BLaER1 treated with 17β-estradiol and CSF1 and Interleukin-3, amounts not matched to agents 10 nM and 100 nM (cell line): ENCODE measurements around the gene TLX3.
"Not testable (repeated sequence)": the region's sequence is repeated elsewhere in the genome, so short reads cannot be mapped to it uniquely, and the experiment has no call there.

Source experiments
- H3K27ac ChIP-seq, 11 experiments: shearing (Covaris generic); formaldehyde crosslinking; 2 replicates each; pipeline ENCODE4 v1.8.1; 2022
- H3K27me3 ChIP-seq, 11 experiments: shearing (Covaris generic); formaldehyde crosslinking; 2 replicates each; pipeline ENCODE4 v1.8.1; 2022
- H3K36me3 ChIP-seq, 11 experiments: shearing (Covaris generic); formaldehyde crosslinking; 2 replicates each; pipeline ENCODE4 v1.8.1; 2022
- H3K4me1 ChIP-seq, 10 experiments: shearing (Covaris generic); formaldehyde crosslinking; 2 replicates each; pipeline ENCODE4 v1.8.1; 2022
- H3K4me2 ChIP-seq, 11 experiments: shearing (Covaris generic); formaldehyde crosslinking; 2 replicates each; pipeline ENCODE4 v1.8.1; 2022
- H3K4me3 ChIP-seq, 10 experiments: shearing (Covaris generic); formaldehyde crosslinking; 2 replicates each; pipeline ENCODE4 v1.8.1; 2022
- H3K9ac ChIP-seq, 11 experiments: shearing (Covaris generic); formaldehyde crosslinking; 2 replicates each; pipeline ENCODE4 v1.8.1; 2022
- H3K9me3 ChIP-seq, 11 experiments: shearing (Covaris generic); formaldehyde crosslinking; replicated peaks in 1 of 11; 2 replicates each; pipeline ENCODE4 v1.8.1; 2022
- H4K20me1 ChIP-seq, 11 experiments: shearing (Covaris generic); formaldehyde crosslinking; 2 replicates each; pipeline ENCODE4 v1.8.1; 2022
- Cebpa-rat ChIP-seq, 11 experiments: shearing (Covaris generic); IDR thresholded peaks; 2 replicates each; pipeline ENCODE4 v1.8.1; 2022

TLX3 gene

GRCh38 chr5:171272996-171273970 lies 35.8 kb upstream of the TLX3 start:
- Histone ChIP-seq H3K9me3 (peaks cover 0 to 4% (median 0%) of the 10 kb centered on the region in 11 experiments; a peak in 2 of 22 replicates), H3K27me3 (no peaks in the 10 kb centered on the region), H3K9ac (no peak overlapping the region)

DNA sequence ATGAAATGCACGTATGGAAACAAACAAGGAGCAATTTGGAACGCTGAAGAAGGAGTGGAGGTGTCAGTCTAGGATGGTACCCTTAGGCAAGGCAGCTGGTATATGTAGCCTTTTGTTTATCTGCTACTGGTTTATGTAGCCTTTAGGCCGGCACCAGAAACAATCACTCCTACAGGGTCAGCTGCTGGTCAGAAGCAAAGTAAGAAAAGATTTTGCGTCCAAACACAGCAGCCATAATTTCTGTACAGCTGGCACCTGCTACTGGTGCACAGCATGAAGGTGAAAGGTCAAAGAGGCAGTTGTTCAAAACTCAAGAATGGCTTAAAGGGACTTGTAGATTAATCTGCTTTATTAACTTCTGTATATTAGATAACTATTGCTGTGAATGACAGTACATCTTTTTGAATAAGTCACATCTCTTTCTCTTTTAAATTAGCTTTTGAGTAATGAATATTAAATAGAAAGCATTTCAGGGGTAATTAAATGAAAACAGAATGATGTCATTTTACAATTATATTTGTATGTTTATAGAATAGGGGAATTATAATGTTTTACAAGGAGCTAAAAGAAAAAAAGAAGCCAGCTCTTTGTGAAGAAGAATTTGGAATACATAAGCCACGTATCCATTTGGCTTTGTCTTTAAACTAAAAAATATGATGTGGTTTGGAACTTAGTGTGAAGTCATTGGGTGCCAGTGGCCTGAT lies 33.1 kb upstream of the TLX3 start:
- H3K4me1 ChIP-seq = 0 out of 20 replicates have a peak, but pooled peaks cover 0 to 5% (median 0%) of the 10 kb centered on the region in 10 experiments
- peaks cover 0 to 4% (median 0%) of the 10 kb centered on the region in 11 experiments; a peak in 2 of 22 replicates for H3K9me3 ChIP-seq
- no peak for TF ChIP-seq Cebpa-rat (IDR thresholded peaks at IDR 0.05)
- no peaks in the 10 kb centered on the region for H4K20me1 ChIP-seq
- no peak overlapping the region for H3K27ac ChIP-seq
- H3K4me2 ChIP-seq = no peak overlapping the region
- no peaks in the 10 kb centered on the region for H3K36me3 ChIP-seq
- no peak overlapping the region for H3K4me3 ChIP-seq
- no peak overlapping the region for H3K9ac ChIP-seq
- H3K27me3 ChIP-seq = no peaks in the 10 kb centered on the region

More at GRCh38 chr5:171272996-171273970, 35.8 kb upstream of the TLX3 start:
- Histone ChIP-seq H3K4me3 (no peak overlapping the region), H3K36me3 (no peaks in the 10 kb centered on the region), H4K20me1 (no peaks in the 10 kb centered on the region), H3K27ac (no peak overlapping the region), H3K4me2 (no peak overlapping the region), H3K4me1 (0 out of 20 replicates have a peak, but pooled peaks cover 0 to 5% (median 0%) of the 10 kb centered on the region in 10 experiments)
- TF ChIP-seq Cebpa-rat (IDR thresholded peaks at IDR 0.05) = no peak

DNA sequence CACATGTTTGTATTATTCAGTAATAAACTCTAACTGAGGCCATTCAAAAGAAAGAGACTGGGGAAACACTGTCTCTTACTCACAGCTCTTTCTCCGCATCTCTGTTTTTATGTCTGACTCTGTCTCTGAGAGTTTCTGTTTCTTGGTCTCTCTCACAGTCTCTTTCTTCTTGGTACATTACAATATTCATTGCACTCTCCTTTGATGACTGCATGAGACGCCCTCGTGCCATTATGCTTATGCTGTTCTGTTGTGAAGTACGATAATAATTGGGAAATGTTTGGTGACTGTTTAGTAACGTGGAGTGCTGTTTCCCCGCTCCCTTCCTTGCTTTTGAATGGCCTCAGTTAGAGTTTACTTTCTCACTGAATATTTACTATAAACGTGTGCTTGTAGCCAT lies 25.3 kb upstream of the TLX3 start:
- H3K4me1 ChIP-seq = no peaks in the 10 kb centered on the region
- no peak overlapping the region for H3K4me3 ChIP-seq
- H3K27me3 ChIP-seq = no peaks in the 10 kb centered on the region
- H3K27ac ChIP-seq = no peak overlapping the region
- H3K36me3 ChIP-seq = no peaks in the 10 kb centered on the region
- H3K9me3 ChIP-seq = no peaks in the 10 kb centered on the region
- H4K20me1 ChIP-seq = no peaks in the 10 kb centered on the region; a peak in 1 of 22 replicates
- H3K9ac ChIP-seq = no peak overlapping the region
- TF ChIP-seq Cebpa-rat (IDR thresholded peaks at IDR 0.05) = no peak
- H3K4me2 ChIP-seq = no peak overlapping the region

DNA sequence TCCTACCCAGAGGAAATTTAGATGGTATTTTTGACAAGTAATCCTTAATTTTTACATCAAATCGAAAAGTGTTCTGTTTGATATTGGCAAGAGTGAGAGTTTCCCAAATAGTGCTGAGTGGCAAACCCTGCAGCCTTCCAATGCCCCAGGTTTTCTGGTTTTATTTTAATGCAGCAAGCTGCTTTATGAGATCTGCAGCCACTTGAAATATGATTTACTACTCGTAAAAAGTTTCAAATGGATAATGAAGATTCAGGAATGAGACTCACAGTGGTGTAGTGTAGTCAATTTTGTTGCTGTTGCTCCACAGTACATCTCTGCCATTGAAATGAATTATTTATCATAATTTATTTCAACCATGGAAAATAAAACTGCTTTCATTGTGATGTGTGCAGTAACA lies 23.6 kb upstream of the TLX3 start:
- Histone ChIP-seq H3K27ac (no peak overlapping the region), H3K27me3 (no peaks in the 10 kb centered on the region), H3K4me3 (no peak overlapping the region), H3K36me3 (no peaks in the 10 kb centered on the region), H3K9me3 (no peaks in the 10 kb centered on the region), H3K4me1 (no peaks in the 10 kb centered on the region), H4K20me1 (no peaks in the 10 kb centered on the region; a peak in 1 of 22 replicates), H3K4me2 (no peak overlapping the region), H3K9ac (no peak overlapping the region)
- TF ChIP-seq Cebpa-rat (IDR thresholded peaks at IDR 0.05) = no peak

DNA sequence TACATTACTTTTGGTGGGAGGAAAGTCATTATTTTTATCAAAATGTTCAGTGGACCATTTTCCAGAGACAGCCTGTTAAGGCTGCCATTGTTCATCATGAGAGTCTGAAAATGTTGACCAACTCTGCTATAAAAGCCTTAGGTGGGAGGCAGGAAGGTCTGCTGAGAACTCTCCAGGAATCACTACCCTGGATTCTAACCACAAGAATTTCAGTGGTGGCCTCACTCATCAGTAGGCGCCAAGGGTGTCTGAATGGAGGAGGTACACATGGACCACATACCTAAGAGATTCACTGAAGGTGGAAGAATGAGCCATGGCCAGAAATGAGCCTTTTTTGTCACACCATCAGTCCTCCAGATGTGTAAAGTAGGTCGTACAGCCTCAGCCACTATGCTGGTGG lies 21.0 kb upstream of the TLX3 start:
- TF ChIP-seq Cebpa-rat (IDR thresholded peaks at IDR 0.05) = no peak
- H3K4me3 ChIP-seq = no peak overlapping the region

GRCh38 chr5:171291371-171291770 lies 17.7 kb upstream of the TLX3 start:
- Histone ChIP-seq H3K4me2 (no peak overlapping the region), H3K27ac (no peak overlapping the region), H3K27me3 (no peaks in the 10 kb centered on the region), H3K4me3 (no peak overlapping the region), H3K4me1 (no peaks in the 10 kb centered on the region), H3K9ac (no peak overlapping the region), H4K20me1 (no peaks in the 10 kb centered on the region), H3K9me3 (no peaks in the 10 kb centered on the region), H3K36me3 (no peaks in the 10 kb centered on the region)
- no peak for TF ChIP-seq Cebpa-rat (IDR thresholded peaks at IDR 0.05)

More for the DNA sequence above, 21.0 kb upstream of the TLX3 start:
- no peaks in the 10 kb centered on the region for H3K9me3 ChIP-seq
- no peak overlapping the region for H3K4me2 ChIP-seq
- no peaks in the 10 kb centered on the region for H3K27me3 ChIP-seq
- H4K20me1 ChIP-seq = no peaks in the 10 kb centered on the region; a peak in 1 of 22 replicates
- no peak overlapping the region for H3K27ac ChIP-seq
- no peaks in the 10 kb centered on the region for H3K4me1 ChIP-seq
- H3K36me3 ChIP-seq = no peaks in the 10 kb centered on the region
- no peak overlapping the region for H3K9ac ChIP-seq

DNA sequence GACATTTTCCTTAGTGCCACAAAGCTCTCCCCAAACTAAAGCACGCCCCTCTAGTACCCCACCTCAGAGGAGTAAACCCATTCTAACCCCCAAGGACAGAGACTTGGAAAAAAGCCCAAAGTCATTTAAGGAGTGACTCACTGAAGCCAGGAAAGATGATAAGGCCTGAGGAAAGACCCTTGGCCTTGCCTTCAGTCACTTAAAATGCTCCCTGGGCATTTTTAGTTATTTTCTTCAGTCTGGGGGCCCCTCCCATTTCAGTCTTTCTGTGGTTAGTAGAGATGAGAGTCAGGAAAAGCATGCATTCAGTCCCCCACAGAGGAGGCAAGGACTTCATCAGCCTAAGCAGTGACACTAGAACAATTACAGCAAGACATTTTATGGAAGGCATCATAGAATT lies 13.7 kb upstream of the TLX3 start:
- H3K27ac ChIP-seq = no peak overlapping the region
- no peaks in the 10 kb centered on the region for H3K27me3 ChIP-seq
- H4K20me1 ChIP-seq = no peaks in the 10 kb centered on the region
- no peak overlapping the region for H3K9ac ChIP-seq
- no peak overlapping the region for H3K4me2 ChIP-seq
- no peaks in the 10 kb centered on the region for H3K9me3 ChIP-seq
- no peaks in the 10 kb centered on the region for H3K4me1 ChIP-seq
- H3K4me3 ChIP-seq = no peak overlapping the region
- H3K36me3 ChIP-seq = no peaks in the 10 kb centered on the region
- no peak for TF ChIP-seq Cebpa-rat (IDR thresholded peaks at IDR 0.05)

- Histone ChIP-seq H3K4me1 (no peaks in the 10 kb centered on the region), H3K27me3 (no peaks in the 10 kb centered on the region), H3K9ac (no peak overlapping the region), H3K4me3 (no peak overlapping the region), H3K27ac (no peak overlapping the region), H3K9me3 (no peaks in the 10 kb centered on the region), H4K20me1 (no peaks in the 10 kb centered on the region), H3K36me3 (no peaks in the 10 kb centered on the region), H3K4me2 (no peak overlapping the region)
- no peak for TF ChIP-seq Cebpa-rat (IDR thresholded peaks at IDR 0.05)
Measured at GRCh38 chr5:171295801-171296200, 13.2 kb upstream of the TLX3 start.

DNA sequence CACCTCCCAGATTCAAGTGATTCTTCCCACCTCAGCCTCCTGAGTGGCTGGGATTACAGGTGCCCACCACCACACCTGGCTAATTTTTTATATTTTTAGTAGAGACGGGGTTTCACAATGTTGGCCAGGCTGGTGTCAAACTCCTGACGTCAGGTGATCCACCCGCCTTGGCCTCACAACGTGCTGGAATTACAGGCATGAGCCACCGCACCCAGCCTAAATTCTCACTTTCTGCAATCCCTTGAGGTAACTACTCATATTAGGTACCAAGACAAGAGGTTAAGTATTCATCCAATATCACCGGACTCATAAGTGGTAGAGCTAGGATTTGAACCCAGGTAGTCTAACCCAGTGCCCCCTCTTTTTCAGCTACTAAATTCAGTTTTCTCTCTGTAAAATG lies 11.1 kb upstream of the TLX3 start:
- H4K20me1 ChIP-seq, H3K9me3 ChIP-seq, H3K36me3 ChIP-seq, H3K4me3 ChIP-seq, H3K4me2 ChIP-seq, H3K27ac ChIP-seq, H3K27me3 ChIP-seq, H3K4me1 ChIP-seq, H3K9ac ChIP-seq: not testable (repeated sequence)
